ENCODE results near the gene SLAMF8. TPM values are rescaled to one million over a fixed set of nuclear protein-coding genes. Genes with fewer than 3 reads are reported as not detected.

SLAMF8 gene
- total RNA-seq, 1 donor from 2014 or later, result not detected

GRCh38 chr1:159849626-159850366 lies 23.1 kb downstream of the SLAMF8 start:
- peak; percentile 24 for DNase-seq

GRCh38 chr1:159851407-159851806 lies 24.7 kb downstream of the SLAMF8 start:
- DNase-seq, result no peak

- peak; percentile 40 for DNase-seq
These were observed 26.9 kb downstream of the SLAMF8 start for GRCh38 chr1:159853417-159854115.

GRCh38 chr1:159854116-159854692 lies 27.5 kb downstream of the SLAMF8 start:
- DNase-seq, result peak; percentile 60

GRCh38 chr1:159854693-159855192 lies 28.1 kb downstream of the SLAMF8 start:
- peak; percentile 83 for DNase-seq

- no peak for DNase-seq
These were observed 29.0 kb downstream of the SLAMF8 start for GRCh38 chr1:159855709-159856108.

- no peak for DNase-seq
These were observed 29.9 kb downstream of the SLAMF8 start for GRCh38 chr1:159856576-159856975.

- no peak for DNase-seq
These were observed 31.2 kb downstream of the SLAMF8 start for GRCh38 chr1:159857889-159858288.

- DNase-seq, result no peak
These were observed 33.2 kb downstream of the SLAMF8 start for GRCh38 chr1:159859767-159860322.

- no peak for DNase-seq
These were observed 33.8 kb downstream of the SLAMF8 start for GRCh38 chr1:159860456-159860855.

- no peak for DNase-seq
These were observed 34.5 kb downstream of the SLAMF8 start for GRCh38 chr1:159861218-159861617.

- no peak for DNase-seq
These were observed 35.4 kb downstream of the SLAMF8 start for GRCh38 chr1:159862031-159862430.

- no peak for DNase-seq
These were observed 35.9 kb downstream of the SLAMF8 start, which contains the start of gene VSIG8 for GRCh38 chr1:159862557-159862956. VSIG8 (minus strand) TSS chr1:159862657; CDS start chr1:159862521, 136 bp downstream.

- no peak for DNase-seq
These were observed 37.6 kb downstream of the SLAMF8 start for GRCh38 chr1:159864262-159864661.

GRCh38 chr1:159866066-159866465 lies 39.4 kb downstream of the SLAMF8 start:
- DNase-seq, result no peak

- no peak for DNase-seq
These were observed 40.4 kb downstream of the SLAMF8 start for GRCh38 chr1:159866905-159867663.

GRCh38 chr1:159867664-159868026 lies 41.0 kb downstream of the SLAMF8 start:
- peak; percentile 16 for DNase-seq

- DNase-seq, result no peak
These were observed 42.1 kb downstream of the SLAMF8 start for GRCh38 chr1:159868766-159869165.

- no peak for DNase-seq
These were observed 42.5 kb downstream of the SLAMF8 start for GRCh38 chr1:159869173-159869572.

- DNase-seq, result no peak
These were observed 42.9 kb downstream of the SLAMF8 start for GRCh38 chr1:159869607-159870006.

- DNase-seq, result no peak
These were observed 44.0 kb downstream of the SLAMF8 start for GRCh38 chr1:159870704-159871103.

- no peak for DNase-seq
These were observed 46.2 kb downstream of the SLAMF8 start for GRCh38 chr1:159872891-159873290.
